GM21360 (cell line): ENCODE measurements around the gene SSX2.
"Not testable (repeated sequence)": the region's sequence is repeated elsewhere in the genome, so short reads cannot be mapped to it uniquely, and the experiment has no call there.

Source experiments
- ATAC-seq: cut with Tn5 transposase; IDR thresholded peaks from one replicate; pipeline ENCODE4 v1.9.1; 2021; ENCODE audit warnings: mild to moderate bottlenecking, moderate library complexity; ENCODE audit not compliant: unreplicated experiment

SSX2 gene, protein sequence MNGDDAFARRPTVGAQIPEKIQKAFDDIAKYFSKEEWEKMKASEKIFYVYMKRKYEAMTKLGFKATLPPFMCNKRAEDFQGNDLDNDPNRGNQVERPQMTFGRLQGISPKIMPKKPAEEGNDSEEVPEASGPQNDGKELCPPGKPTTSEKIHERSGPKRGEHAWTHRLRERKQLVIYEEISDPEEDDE

DNA sequence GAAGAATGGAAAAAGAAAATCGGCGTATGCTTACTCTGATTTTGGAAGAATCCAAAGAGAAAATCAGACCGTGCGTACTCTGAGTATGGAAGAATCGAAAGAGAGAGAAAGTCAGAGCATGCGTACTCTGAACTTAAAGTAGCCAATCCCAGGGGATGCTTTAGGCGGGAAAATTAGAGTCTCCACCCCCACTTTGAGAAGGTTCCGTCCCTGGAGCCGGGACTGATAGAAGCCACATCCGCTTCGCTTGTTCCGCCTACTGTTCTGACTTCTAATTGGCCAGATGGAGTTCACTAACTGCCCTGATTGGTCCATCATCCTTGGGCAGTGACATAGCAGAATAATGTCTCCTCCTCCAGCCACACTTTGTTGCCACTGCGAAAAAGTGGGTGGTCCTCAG lies at the start of gene SSX2:
TSS of gene SSX2 (minus strand) at position 101 of the 400 bp plus-strand sequence. CDS start 1,429 bp downstream, outside the sequence.
- not testable (repeated sequence) for ATAC-seq

DNA sequence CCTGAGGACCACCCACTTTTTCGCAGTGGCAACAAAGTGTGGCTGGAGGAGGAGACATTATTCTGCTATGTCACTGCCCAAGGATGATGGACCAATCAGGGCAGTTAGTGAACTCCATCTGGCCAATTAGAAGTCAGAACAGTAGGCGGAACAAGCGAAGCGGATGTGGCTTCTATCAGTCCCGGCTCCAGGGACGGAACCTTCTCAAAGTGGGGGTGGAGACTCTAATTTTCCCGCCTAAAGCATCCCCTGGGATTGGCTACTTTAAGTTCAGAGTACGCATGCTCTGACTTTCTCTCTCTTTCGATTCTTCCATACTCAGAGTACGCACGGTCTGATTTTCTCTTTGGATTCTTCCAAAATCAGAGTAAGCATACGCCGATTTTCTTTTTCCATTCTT lies 44.0 kb upstream of the SSX2 start, which contains the start of gene SSX2B:
TSS of gene SSX2B (plus strand) at position 301 of the 400 bp plus-strand sequence. CDS start 1,429 bp downstream, outside the sequence.
- ATAC-seq: not testable (repeated sequence)

- not testable (repeated sequence) for ATAC-seq
Observed at GRCh38 chrX:52692034-52692433, 14.9 kb downstream of the SSX2 start.

- ATAC-seq: not testable (repeated sequence)
Observed at GRCh38 chrX:52662218-52662617, 44.8 kb downstream of the SSX2 start.

GRCh38 chrX:52655475-52655874 lies 51.5 kb downstream of the SSX2 start:
- not testable (repeated sequence) for ATAC-seq

GRCh38 chrX:52654800-52655199 lies 52.2 kb downstream of the SSX2 start, which contains the start of gene SSX7:
TSS of gene SSX7 (minus strand) at chrX:52654900. CDS start at chrX:52653472, 1,428 bp downstream.
- not testable (repeated sequence) for ATAC-seq

- not testable (repeated sequence) for ATAC-seq
Observed at GRCh38 chrX:52650676-52651075, 56.3 kb downstream of the SSX2 start.

- ATAC-seq: not testable (repeated sequence)
Observed at GRCh38 chrX:52648956-52649355, 58.0 kb downstream of the SSX2 start.
